ENCODE data around the gene DGLUCY. TPM values are rescaled to one million over a fixed set of nuclear protein-coding genes. Genes with fewer than 3 reads are reported as not detected.

Gene DGLUCY
- total RNA-seq, 1 experiment from 2014 or later, result 67.0 TPM

- TF ChIP-seq ATF3 (IDR thresholded peaks at IDR 0.05) (no peak), SP1 (IDR thresholded peaks at IDR 0.05; ENCODE audit: low read depth) (no peak), CBX3 (IDR thresholded peaks at IDR 0.05; ENCODE audit: low read depth) (no peak)
Measured at GRCh38 chr14:91274796-91275195, 160.9 kb downstream of the DGLUCY start (continued).

Other genes with a start within 250 kb of the DGLUCY start
- 24.2 TPM for gene RPS6KA5, start 53.4 kb upstream of the DGLUCY start, total RNA-seq (2021; ENCODE audit: unreplicated experiment)
- not detected for gene GPR68, start 130.6 kb downstream of the DGLUCY start, total RNA-seq (2021; ENCODE audit: unreplicated experiment)